ENCODE results near the gene TIGD4.
A peak's percentile ranks its signal among the peaks of the same experiment; 100 is the strongest.
"Not testable (repeated sequence)": the region's sequence is repeated elsewhere in the genome, so short reads cannot be mapped to it uniquely, and the experiment has no call there.

Gene TIGD4

GRCh38 chr4:152780267-152780778 is 793 bp upstream of the TIGD4 start:
- no peak for DNase-seq (ENCODE audit: low read depth in 2 of 2)

DNA sequence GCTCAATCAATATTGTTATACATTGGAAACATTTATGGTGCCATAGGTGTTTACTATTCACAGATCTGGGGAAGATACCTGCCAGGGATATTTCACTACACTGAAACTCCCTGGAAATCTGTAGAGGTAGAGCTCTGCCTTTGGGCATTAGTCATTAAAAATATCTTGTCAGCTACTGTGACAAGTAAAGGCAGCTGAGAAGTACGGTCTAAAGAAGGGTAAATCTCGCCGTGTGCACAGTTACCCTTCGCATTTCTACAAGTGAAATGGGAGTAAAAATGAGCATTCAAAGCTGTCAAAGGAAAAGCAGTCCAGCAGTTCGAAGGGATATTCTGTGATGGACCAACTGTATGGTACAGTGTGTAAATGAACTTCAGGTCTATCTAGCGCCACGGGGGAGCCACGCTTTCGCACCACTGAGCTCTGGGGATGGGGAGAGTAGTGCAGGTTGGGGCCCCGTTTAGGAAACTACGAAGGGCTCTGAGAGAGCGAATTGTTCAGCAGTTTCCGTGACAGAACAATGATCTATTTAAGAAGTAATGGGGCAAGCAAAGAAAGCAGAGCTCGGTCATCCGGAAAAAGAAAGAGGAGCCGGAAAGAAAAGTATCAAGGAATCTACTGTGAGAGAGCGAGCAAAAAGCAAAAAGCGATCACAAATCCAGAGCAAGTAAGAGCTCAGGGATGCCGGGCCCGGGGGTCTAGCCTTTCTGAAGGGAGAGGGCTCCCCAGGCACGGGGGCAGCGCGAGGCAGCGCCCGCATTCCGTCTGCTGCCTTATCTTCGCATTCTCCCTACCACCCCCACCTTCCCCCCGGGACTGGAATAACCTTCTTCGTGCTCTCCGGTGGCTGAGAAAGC is 646 bp downstream of the TIGD4 start:
- peak in 1 of 2 donors; percentile 3 for DNase-seq (ENCODE audit: low read depth in 2 of 2)

- no peak for DNase-seq (ENCODE audit: low read depth in 2 of 2)
Observed at GRCh38 chr4:152777488-152777887, 2.0 kb downstream of the TIGD4 start.

- DNase-seq (ENCODE audit: low read depth in 2 of 2) = no peak
Observed at GRCh38 chr4:152776352-152776751, 3.2 kb downstream of the TIGD4 start.

DNA sequence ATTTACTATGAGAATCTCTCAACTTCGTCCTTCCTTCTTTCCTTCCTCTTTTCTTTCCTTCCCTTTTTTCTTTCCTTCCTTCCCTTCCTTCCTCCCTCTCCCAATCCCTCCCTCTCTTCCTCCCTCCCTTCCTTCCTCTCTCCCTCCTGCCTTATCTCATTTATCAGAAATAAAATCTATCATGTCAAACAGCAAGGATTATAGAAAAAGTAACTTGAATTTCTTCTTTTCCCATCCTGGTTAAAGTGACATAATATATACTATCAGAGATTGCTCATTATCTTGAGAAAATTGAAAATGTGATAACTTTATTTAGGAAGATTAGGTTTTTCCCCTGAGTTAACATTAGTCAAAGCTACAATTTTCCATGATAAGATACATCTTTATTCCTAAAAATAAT is 5.6 kb downstream of the TIGD4 start:
- DNase-seq (ENCODE audit: low read depth in 2 of 2) = no peak

- no peak for DNase-seq (ENCODE audit: low read depth in 2 of 2)
Observed at GRCh38 chr4:152773339-152773738, 6.2 kb downstream of the TIGD4 start.

DNA sequence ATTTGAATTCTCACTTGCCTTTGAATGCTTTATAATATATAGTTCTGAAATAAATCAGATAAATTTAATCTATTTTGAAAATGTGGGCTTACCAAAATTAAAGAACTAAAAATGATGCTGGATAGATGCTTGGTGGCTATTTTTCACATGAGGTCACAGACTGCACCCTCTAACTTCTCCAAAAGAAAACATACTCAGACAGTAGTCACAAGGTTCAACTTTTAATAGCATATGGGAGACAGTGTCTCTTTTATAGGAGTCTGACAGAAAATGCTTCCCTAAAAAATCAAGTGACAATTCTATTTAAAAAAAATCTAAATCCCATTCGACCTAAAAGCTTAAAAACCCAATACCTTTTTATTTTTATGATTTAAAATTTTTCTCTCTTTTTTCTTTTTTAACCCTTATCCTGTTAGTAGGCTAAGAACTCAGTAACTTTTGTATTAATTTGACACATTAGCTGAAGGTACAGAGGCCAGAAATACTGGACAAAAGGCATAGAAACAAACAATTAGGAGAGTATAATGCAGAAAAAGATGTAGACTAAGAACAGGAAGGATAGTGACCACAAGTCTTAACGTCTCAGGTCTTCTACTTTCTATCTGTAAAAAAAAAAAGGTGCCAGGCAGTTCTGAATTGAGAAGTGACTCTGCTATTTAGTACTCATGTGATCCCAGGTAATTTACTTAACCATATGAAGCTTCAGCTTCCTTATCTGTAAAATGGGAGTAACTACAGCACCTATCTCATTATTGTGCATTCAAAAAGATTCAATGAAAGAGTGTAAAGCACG is 7.6 kb downstream of the TIGD4 start:
- no peak for DNase-seq (ENCODE audit: low read depth in 2 of 2)

DNA sequence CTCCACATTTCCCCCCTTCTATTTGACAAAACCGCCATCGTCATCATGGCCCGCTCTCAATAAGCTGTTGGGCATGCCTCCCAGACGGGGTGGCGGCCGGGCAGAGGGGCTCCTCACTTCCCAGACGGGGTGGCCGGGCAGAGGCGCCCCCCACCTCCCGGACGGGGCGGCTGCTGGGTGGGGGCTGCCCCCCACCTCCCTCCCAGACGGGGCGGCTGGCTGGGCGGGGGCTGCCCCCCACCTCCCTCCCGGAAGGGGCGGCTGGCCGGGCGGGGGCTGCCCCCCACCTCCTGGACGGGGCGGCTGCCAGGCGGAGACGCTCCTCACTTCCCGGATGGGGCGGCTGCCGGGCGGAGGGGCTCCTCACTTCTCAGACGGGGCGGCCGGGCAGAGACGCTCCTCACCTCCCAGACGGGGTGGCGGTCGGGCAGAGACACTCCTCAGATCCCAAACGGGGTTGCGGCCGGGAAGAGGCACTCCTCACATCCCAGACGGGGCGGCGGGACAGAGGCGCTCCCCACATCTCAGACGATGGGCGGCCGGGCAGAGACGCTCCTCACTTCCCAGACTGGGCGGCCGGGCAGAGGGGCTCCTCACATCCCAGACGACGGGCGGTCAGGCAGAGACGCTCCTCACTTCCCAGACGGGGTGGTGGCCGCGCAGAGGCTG is 14.3 kb downstream of the TIGD4 start:
- DNase-seq (ENCODE audit: low read depth in 2 of 2) = not testable (repeated sequence)

GRCh38 chr4:152763796-152764195 is 15.7 kb downstream of the TIGD4 start:
- DNase-seq (ENCODE audit: low read depth in 2 of 2) = no peak

DNA sequence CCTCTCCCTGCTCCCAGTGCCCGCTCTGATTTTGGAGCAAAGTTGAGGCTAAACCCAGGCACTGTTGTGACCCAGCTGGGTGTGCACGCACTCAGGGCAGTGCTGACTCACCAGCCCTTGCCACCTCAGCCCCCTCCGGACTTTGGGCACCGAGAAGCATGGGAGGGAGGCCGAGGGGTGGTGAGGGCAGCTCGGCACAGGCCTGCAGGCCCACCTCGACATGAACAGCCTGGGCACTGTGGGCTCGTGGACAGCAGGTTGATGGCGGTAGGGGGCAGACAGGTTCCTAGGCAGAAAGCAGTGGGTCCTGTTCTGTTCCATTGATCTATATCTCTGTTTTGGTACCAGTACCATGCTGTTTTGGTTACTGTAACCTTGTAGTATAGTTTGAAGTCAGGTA is 30.9 kb downstream of the TIGD4 start:
- DNase-seq (ENCODE audit: low read depth in 2 of 2) = no peak

GRCh38 chr4:152747444-152747843 is 32.1 kb downstream of the TIGD4 start:
- no peak for DNase-seq (ENCODE audit: low read depth in 2 of 2)

DNA sequence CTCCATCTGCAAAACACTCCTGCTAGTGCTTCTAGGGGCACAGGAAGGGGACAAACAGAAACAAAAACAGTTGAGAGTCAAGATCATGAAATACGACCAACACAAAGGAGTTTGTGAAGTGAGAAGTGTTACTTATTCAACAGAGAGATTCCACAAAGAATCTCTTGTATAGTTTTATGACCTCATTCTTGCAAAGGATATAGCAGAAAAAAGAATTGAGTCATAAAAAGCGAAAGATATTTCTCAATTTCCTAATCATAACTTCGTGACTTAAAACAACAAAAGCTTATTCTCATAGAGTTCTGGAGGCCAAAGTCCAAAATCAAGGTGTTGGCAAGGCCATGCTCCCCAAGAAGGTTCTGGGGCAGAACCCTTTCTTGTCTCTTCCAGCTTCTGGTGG is 40.7 kb downstream of the TIGD4 start:
- DNase-seq (ENCODE audit: low read depth in 2 of 2) = no peak

- DNase-seq (ENCODE audit: low read depth in 2 of 2) = no peak
Observed at GRCh38 chr4:152735906-152736305, 43.6 kb downstream of the TIGD4 start.

GRCh38 chr4:152735396-152735859 is 44.1 kb downstream of the TIGD4 start:
- no peak for DNase-seq (ENCODE audit: low read depth in 2 of 2)

GRCh38 chr4:152734699-152735050 is 44.9 kb downstream of the TIGD4 start:
- DNase-seq (ENCODE audit: low read depth in 2 of 2) = no peak

DNA sequence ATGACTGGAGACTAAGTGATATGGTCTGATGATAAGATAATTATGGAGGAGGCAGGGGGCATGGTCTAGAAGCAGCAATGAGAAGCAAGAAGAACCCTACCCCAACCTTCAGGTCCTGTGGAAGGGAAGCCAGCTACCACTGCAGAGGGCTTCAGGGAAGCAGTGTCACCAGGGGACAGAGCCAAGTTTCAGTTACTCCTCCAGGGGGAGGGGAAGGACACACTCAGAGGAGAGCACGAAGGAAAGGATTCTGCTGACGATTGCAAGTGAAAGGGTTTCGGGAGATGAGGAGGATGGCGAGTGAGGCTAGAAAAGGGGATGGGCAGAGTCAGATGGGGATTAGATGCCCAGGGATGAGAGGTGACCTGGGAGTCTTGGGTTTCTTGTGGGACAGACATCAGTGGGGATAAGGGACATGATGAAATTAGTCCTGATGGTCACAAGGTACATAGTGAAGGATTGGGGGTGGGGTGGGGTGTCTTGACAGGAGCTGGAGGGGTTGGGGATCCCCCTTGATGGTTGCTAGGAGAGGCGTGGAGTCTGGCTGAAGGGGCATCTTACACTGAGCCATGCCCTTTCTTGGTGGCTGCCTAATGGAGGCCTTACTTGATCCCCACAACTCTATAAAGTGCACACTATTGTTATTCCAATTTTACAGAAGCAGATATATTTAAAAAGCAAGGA is 45.4 kb downstream of the TIGD4 start:
- no peak for DNase-seq (ENCODE audit: low read depth in 2 of 2)

DNA sequence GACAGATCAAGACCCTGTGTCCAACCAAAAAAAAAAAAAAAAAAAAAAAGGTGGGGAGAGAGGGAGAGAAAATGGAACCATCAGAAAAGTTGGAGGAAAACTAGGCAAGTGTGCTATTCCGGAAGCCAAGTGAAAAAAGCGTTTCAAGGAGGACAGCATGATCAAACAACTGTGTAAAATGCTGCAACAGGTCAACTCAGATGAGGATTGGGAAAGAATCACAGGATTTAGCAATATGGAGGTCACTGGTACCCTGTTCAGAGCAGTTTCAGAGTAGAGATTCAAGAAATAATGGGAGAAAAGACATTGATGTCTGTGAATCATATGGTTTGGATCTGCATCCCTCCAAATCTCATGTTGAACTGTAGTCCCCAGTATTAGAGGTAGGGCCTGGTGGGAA is 47.5 kb downstream of the TIGD4 start:
- no peak for DNase-seq (ENCODE audit: low read depth in 2 of 2)

GRCh38 chr4:152729466-152729865 is 50.1 kb downstream of the TIGD4 start:
- no peak for DNase-seq (ENCODE audit: low read depth in 2 of 2)

- no peak for DNase-seq (ENCODE audit: low read depth in 2 of 2)
Observed at GRCh38 chr4:152728343-152728742, 51.2 kb downstream of the TIGD4 start.

DNA sequence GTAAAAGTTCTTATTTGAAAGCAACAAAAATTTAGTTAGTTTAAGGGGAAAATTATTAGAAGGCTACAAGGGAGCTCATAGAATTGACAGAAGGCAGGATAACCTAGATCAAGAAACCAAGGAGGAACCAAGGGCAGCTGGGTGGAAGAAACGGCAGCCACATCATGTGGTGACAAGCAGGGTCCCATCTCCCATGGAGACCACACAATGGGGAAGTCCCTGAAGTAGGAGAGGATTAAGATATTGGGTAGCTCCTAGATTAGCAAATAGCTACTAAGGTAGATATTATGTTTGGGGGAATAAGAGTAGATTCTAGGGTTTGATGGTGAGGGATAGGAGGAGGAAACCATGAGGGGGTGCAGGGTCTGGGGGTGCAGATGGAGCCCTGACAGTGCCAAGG is 51.7 kb downstream of the TIGD4 start:
- DNase-seq (ENCODE audit: low read depth in 2 of 2) = no peak

DNA sequence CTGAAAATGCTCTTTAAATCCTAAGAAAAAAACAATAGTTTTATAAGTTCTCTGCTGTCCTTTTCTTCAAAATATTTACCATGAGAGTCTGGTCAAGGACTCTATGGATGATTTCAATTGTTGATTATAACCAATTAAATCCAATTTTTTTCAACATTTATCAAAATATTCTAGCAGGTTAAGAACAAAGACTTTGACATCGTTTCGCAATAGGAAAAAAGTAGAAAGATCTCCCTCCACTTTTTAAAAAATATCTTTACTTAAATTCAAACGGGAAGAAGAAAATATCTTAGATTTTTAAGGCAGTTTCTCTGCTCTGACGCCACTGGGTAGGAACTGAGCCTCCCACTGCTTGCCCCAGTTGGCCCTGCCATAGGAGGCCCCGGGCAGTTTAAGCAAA is 55.0 kb downstream of the TIGD4 start:
- DNase-seq (ENCODE audit: low read depth in 2 of 2) = no peak

- DNase-seq (ENCODE audit: low read depth in 2 of 2) = no peak
Observed at GRCh38 chr4:152723236-152723635, 56.3 kb downstream of the TIGD4 start.
